Transverse colon (tissue), 4 donors: ENCODE measurements around the gene SERGEF.

Source experiments
- CTCF ChIP-seq, 5 experiments: fragments of 200-600 bp in 3 of 5; fragments of 450-650 bp in 2 of 5; sonication (generic) in 3 of 5; IDR thresholded peaks; 1 replicate in 2 of 5; 2 replicates in 3 of 5; pipeline ENCODE4 v1.5.1; 2016 to 2017; ENCODE audit warnings: antibody characterized with exemption in 5 of 5, inconsistent platforms in 3 of 5, mild to moderate bottlenecking in 2 of 5, moderate library complexity in 1 of 5
- EP300 ChIP-seq: sonication (generic); formaldehyde crosslinking; IDR thresholded peaks from one replicate; pipeline ENCODE4 v1.6.1; 2017; ENCODE audit warnings: antibody characterized with exemption, low read depth
- POLR2A ChIP-seq: fragments of 450-650 bp; IDR thresholded peaks from one replicate; pipeline ENCODE4 v1.6.1; 2016; ENCODE audit warnings: antibody characterized with exemption, mild to moderate bottlenecking, moderate library complexity
- POLR2AphosphoS5 ChIP-seq, 3 donors: sonication (generic); formaldehyde crosslinking; IDR thresholded peaks; one replicate each; pipeline ENCODE4 v1.6.1; 2016; ENCODE audit warnings: antibody characterized with exemption in 3 of 3

DNA sequence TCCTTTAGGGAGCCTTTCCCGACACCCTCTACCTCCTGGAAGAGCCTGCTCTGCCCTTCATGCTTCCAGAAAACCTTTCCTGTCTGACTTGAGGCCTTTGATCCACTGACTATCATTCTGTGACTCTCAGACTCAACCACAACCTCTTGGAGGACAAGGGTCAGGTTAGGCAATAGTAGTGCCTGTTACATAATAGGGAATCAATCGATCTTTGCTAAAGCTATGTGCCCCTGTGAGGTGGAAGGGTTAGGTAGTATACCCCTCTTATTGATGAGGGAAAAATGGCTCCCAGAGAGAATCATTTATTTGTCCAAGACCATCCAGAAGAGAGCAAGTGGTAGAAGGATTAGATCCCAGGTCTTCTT, 262.1 kb downstream of the SERGEF start:
- no peak for TF ChIP-seq POLR2AphosphoS5 (IDR thresholded peaks at IDR 0.05)
- no peak for TF ChIP-seq EP300
- TF ChIP-seq CTCF (IDR thresholded peaks at IDR 0.05): no peak
- TF ChIP-seq POLR2A: no peak
